ENCODE results near the gene CES3. TPM values are rescaled to one million over a fixed set of nuclear protein-coding genes. Genes with fewer than 3 reads are reported as not detected.

CES3 gene
- total and polyA plus RNA-seq, 4 donors = 0.99 to 2.1 (median 1.4) TPM

GRCh38 chr16:67019171-67019570 is 58.1 kb downstream of the CES3 start:
- Histone ChIP-seq H3K4me3 (ENCODE audit: low read depth, low read length) (no peak overlapping the region), H3K27ac (ENCODE audit: low read depth, low read length) (no peak overlapping the region), H3K27me3 (ENCODE audit: control insufficient read depth, insufficient read depth, low read length) (no peaks in the 10 kb centered on the region), H3K9me3 (ENCODE audit: control insufficient read depth, insufficient read depth, low read length) (no peaks in the 10 kb centered on the region), H3K4me1 (ENCODE audit: control insufficient read depth, insufficient read depth, low read length) (peaks cover 7% of the 10 kb centered on the region), H3K36me3 (ENCODE audit: control insufficient read depth, insufficient read depth, low read length) (no peaks in the 10 kb centered on the region)
- WGBS (ENCODE audit: insufficient coverage) = 90% methylated on average over 8 of the region's 8 CpGs
- no peak for DNase-seq (ENCODE audit: low read depth in 4 of 6, low spot score in 6 of 6)

DNA sequence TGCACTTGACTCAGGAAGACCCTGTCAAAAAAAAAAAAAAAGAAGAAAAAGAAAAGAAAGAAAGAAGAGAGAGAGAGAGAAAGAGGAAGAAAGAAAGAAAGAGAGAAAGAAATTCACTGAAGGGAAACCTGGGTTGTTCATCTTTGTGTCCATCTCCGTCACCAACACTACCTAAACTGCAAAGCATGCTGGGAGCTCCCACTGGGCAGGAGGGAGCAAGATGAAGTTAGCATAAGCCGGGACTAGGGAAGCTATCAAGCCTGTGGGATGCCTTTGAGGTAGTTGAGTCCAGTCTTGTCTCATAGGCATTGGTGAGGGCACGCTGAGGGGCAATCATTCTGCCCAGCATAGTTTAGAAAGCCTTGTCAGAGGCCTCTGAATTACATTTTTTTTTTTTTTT is 60.3 kb downstream of the CES3 start:
- H3K9me3 ChIP-seq (ENCODE audit: control insufficient read depth, insufficient read depth, low read length) = no peaks in the 10 kb centered on the region
- WGBS (ENCODE audit: insufficient coverage) = 65% methylated on average over 2 of the region's 3 CpGs
- no peak overlapping the region for H3K4me3 ChIP-seq (ENCODE audit: low read depth, low read length)
- H3K27me3 ChIP-seq (ENCODE audit: control insufficient read depth, insufficient read depth, low read length) = no peaks in the 10 kb centered on the region
- no peaks in the 10 kb centered on the region for H3K36me3 ChIP-seq (ENCODE audit: control insufficient read depth, insufficient read depth, low read length)
- H3K27ac ChIP-seq (ENCODE audit: low read depth, low read length) = no peak overlapping the region
- peaks cover 6% of the 10 kb centered on the region for H3K4me1 ChIP-seq (ENCODE audit: control insufficient read depth, insufficient read depth, low read length)
- DNase-seq (ENCODE audit: low read depth in 4 of 6, low spot score in 6 of 6) = no peak

- Histone ChIP-seq H3K9me3 (ENCODE audit: control insufficient read depth, insufficient read depth, low read length) (no peaks in the 10 kb centered on the region), H3K27me3 (ENCODE audit: control insufficient read depth, insufficient read depth, low read length) (no peaks in the 10 kb centered on the region), H3K36me3 (ENCODE audit: control insufficient read depth, insufficient read depth, low read length) (no peaks in the 10 kb centered on the region), H3K27ac (ENCODE audit: low read depth, low read length) (no peak overlapping the region), H3K4me1 (ENCODE audit: control insufficient read depth, insufficient read depth, low read length) (peaks cover 6% of the 10 kb centered on the region), H3K4me3 (ENCODE audit: low read depth, low read length) (no peak overlapping the region)
- no peak for DNase-seq (ENCODE audit: low read depth in 4 of 6, low spot score in 6 of 6)
- 80% methylated on average over 1 of the region's 4 CpGs for WGBS (ENCODE audit: insufficient coverage)
Measured at GRCh38 chr16:67022531-67023214, 61.6 kb downstream of the CES3 start.

DNA sequence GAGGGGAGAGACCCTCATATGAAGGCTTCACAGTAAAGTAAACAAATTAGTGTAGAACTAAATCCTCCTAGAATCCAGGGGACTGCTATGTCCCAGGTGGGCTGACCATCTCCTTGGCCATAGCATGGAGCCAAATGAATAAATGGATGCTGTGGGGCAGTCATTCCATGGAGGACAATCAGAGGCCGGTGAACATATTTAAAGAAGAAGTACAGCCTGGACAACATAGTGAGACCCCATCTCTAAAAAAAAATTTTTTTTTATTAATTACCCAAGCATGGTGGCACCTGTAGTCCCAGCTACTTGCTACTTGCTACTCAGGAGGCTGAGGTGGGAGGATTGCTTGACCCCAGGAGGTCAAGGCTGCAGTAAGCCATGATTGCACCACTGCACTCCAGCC is 62.6 kb downstream of the CES3 start:
- Histone ChIP-seq H3K27ac (ENCODE audit: low read depth, low read length) (no peak overlapping the region), H3K9me3 (ENCODE audit: control insufficient read depth, insufficient read depth, low read length) (no peaks in the 10 kb centered on the region), H3K4me1 (ENCODE audit: control insufficient read depth, insufficient read depth, low read length) (peaks cover 6% of the 10 kb centered on the region), H3K4me3 (ENCODE audit: low read depth, low read length) (no peak overlapping the region), H3K27me3 (ENCODE audit: control insufficient read depth, insufficient read depth, low read length) (no peaks in the 10 kb centered on the region), H3K36me3 (ENCODE audit: control insufficient read depth, insufficient read depth, low read length) (no peaks in the 10 kb centered on the region)
- no CpG with 5 or more reads among the region's 1 CpG for WGBS (ENCODE audit: insufficient coverage)
- DNase-seq (ENCODE audit: low read depth in 4 of 6, low spot score in 6 of 6) = no peak

Small RNA genes within 50 kb of the gene (small RNA-seq; reads per million reads assigned to genes)
- gene RN7SL543P (ENCODE audit: low replicate concordance) = not detected

Other genes starting within 250 kb of the CES3 start
- 100 to 1,000 TPM; 137 to 194 TPM for gene DYNC1LI2, start 209.7 kb upstream of the CES3 start, total RNA-seq
- gene DYNC1LI2, start 209.7 kb upstream of the CES3 start, polyA plus RNA-seq (ENCODE audit: insufficient read length in 2 of 2) = 100 to 1,000 TPM; 171 to 178 TPM
- gene TERB1, start 159.7 kb upstream of the CES3 start, total RNA-seq = under 1 TPM in 1 of 2 donors, not detected in 1; 0.10 TPM
- gene TERB1, start 159.7 kb upstream of the CES3 start, polyA plus RNA-seq (ENCODE audit: insufficient read length in 2 of 2) = under 1 TPM in 1 of 2 donors, not detected in 1; 0.35 TPM
- 10 to 100 TPM; 79.4 to 93.5 TPM for gene NAE1, start 130.3 kb upstream of the CES3 start, total RNA-seq
- gene NAE1, start 130.3 kb upstream of the CES3 start, polyA plus RNA-seq (ENCODE audit: insufficient read length in 2 of 2) = 10 to 100 TPM; 87.2 to 91.0 TPM
- gene CA7, start 116.9 kb upstream of the CES3 start, total RNA-seq = under 1 TPM; 0.30 to 0.50 TPM
- gene CA7, start 116.9 kb upstream of the CES3 start, polyA plus RNA-seq (ENCODE audit: insufficient read length in 2 of 2) = under 1 TPM; 0.49 to 0.86 TPM
- gene PDP2, start 80.8 kb upstream of the CES3 start, total RNA-seq = 10 to 100 TPM; 11.4 to 13.2 TPM
- 10 to 100 TPM; 12.7 to 14.4 TPM for gene PDP2, start 80.8 kb upstream of the CES3 start, polyA plus RNA-seq (ENCODE audit: insufficient read length in 2 of 2)
- not detected for gene CDH16, start 42.4 kb upstream of the CES3 start, total RNA-seq
- 1 to 10 TPM in 1 of 2 donors, under 1 TPM in 1; 0.67 to 1.8 TPM for gene CDH16, start 42.4 kb upstream of the CES3 start, polyA plus RNA-seq (ENCODE audit: insufficient read length in 2 of 2)
- gene RRAD, start 35.7 kb upstream of the CES3 start, total RNA-seq = 1 to 10 TPM; 1.8 to 6.0 TPM
- 1 to 10 TPM; 1.3 to 2.3 TPM for gene RRAD, start 35.7 kb upstream of the CES3 start, polyA plus RNA-seq (ENCODE audit: insufficient read length in 2 of 2)
- 100 to 1,000 TPM in 1 of 2 donors, 10 to 100 TPM in 1; 52.7 to 121 TPM for gene CIAO2B, start 26.9 kb upstream of the CES3 start, total RNA-seq
- gene CIAO2B, start 26.9 kb upstream of the CES3 start, polyA plus RNA-seq (ENCODE audit: insufficient read length in 2 of 2) = 100 to 1,000 TPM; 134 to 138 TPM
- gene CES2, start 25.8 kb upstream of the CES3 start, total RNA-seq = 10 to 100 TPM; 22.9 to 41.5 TPM
- gene CES2, start 25.8 kb upstream of the CES3 start, polyA plus RNA-seq (ENCODE audit: insufficient read length in 2 of 2) = 10 to 100 TPM; 42.0 to 50.2 TPM
- gene CES4A, start 27.3 kb downstream of the CES3 start, total RNA-seq = 10 to 100 TPM in 1 of 2 donors, 1 to 10 TPM in 1; 9.8 to 22.5 TPM
- gene CES4A, start 27.3 kb downstream of the CES3 start, polyA plus RNA-seq (ENCODE audit: insufficient read length in 2 of 2) = 10 to 100 TPM; 18.5 to 48.6 TPM
- 10 to 100 TPM; 45.4 to 59.4 TPM for gene CBFB, start 67.9 kb downstream of the CES3 start, total RNA-seq
- gene CBFB, start 67.9 kb downstream of the CES3 start, polyA plus RNA-seq (ENCODE audit: insufficient read length in 2 of 2) = 10 to 100 TPM; 36.1 to 38.6 TPM
- 10 to 100 TPM; 15.5 to 32.2 TPM for gene PHAF1, start 148.7 kb downstream of the CES3 start, total RNA-seq
- 10 to 100 TPM; 23.5 to 24.7 TPM for gene PHAF1, start 148.7 kb downstream of the CES3 start, polyA plus RNA-seq (ENCODE audit: insufficient read length in 2 of 2)
- 10 to 100 TPM; 10.8 to 34.9 TPM for gene B3GNT9, start 189.7 kb downstream of the CES3 start, total RNA-seq
- gene B3GNT9, start 189.7 kb downstream of the CES3 start, polyA plus RNA-seq (ENCODE audit: insufficient read length in 2 of 2) = 10 to 100 TPM in 1 of 2 donors, 1 to 10 TPM in 1; 6.2 to 11.1 TPM
- 10 to 100 TPM; 12.1 to 13.9 TPM for gene TRADD, start 198.6 kb downstream of the CES3 start, total RNA-seq
- gene TRADD, start 198.6 kb downstream of the CES3 start, polyA plus RNA-seq (ENCODE audit: insufficient read length in 2 of 2) = 10 to 100 TPM; 11.6 to 17.0 TPM
- gene FBXL8, start 198.7 kb downstream of the CES3 start, total RNA-seq = 1 to 10 TPM; 1.9 to 3.9 TPM
- gene FBXL8, start 198.7 kb downstream of the CES3 start, polyA plus RNA-seq (ENCODE audit: insufficient read length in 2 of 2) = 1 to 10 TPM; 1.8 to 5.3 TPM
- 10 to 100 TPM; 14.0 to 55.0 TPM for gene HSF4, start 203.5 kb downstream of the CES3 start, total RNA-seq
- gene HSF4, start 203.5 kb downstream of the CES3 start, polyA plus RNA-seq (ENCODE audit: insufficient read length in 2 of 2) = 10 to 100 TPM; 28.5 to 54.5 TPM
- 10 to 100 TPM; 14.0 to 17.9 TPM for gene NOL3, start 209.3 kb downstream of the CES3 start, total RNA-seq
- 10 to 100 TPM; 20.3 to 25.4 TPM for gene NOL3, start 209.3 kb downstream of the CES3 start, polyA plus RNA-seq (ENCODE audit: insufficient read length in 2 of 2)
- gene MATCAP1, start 222.7 kb downstream of the CES3 start, total RNA-seq = 10 to 100 TPM; 22.2 to 34.6 TPM
- 100 to 1,000 TPM; 127 to 157 TPM for gene MATCAP1, start 222.7 kb downstream of the CES3 start, polyA plus RNA-seq (ENCODE audit: insufficient read length in 2 of 2)
- gene EXOC3L1, start 228.9 kb downstream of the CES3 start, total RNA-seq = 1 to 10 TPM; 1.1 to 2.3 TPM
- 1 to 10 TPM; 5.4 to 5.5 TPM for gene EXOC3L1, start 228.9 kb downstream of the CES3 start, polyA plus RNA-seq (ENCODE audit: insufficient read length in 2 of 2)
- gene E2F4, start 230.9 kb downstream of the CES3 start, total RNA-seq = 10 to 100 TPM; 16.7 to 39.4 TPM
- gene E2F4, start 230.9 kb downstream of the CES3 start, polyA plus RNA-seq (ENCODE audit: insufficient read length in 2 of 2) = 10 to 100 TPM; 42.1 to 53.5 TPM
- 1 to 10 TPM in 1 of 2 donors, under 1 TPM in 1; 0.10 to 1.2 TPM for gene ELMO3, start 237.9 kb downstream of the CES3 start, total RNA-seq
- 1 to 10 TPM; 1.5 to 2.9 TPM for gene ELMO3, start 237.9 kb downstream of the CES3 start, polyA plus RNA-seq (ENCODE audit: insufficient read length in 2 of 2)